Dermis microvascular lymphatic vessel endothelial cell (primary cell): ENCODE measurements around the gene DNA2. TPM values are rescaled to one million over a fixed set of nuclear protein-coding genes. Genes with fewer than 3 reads are reported as not detected.

Experiments
- DNase-seq, 2 donors: peaks; one replicate each; pipeline versions ENCODE4 v3.0.0 to v3.0.0-alpha.2; 2010; ENCODE audit warnings: low read depth in 2 of 2
- total RNA-seq: library from RNA; depleted of rRNA; stranded (reverse); fragments of >200 nt; gene quantifications from 2 replicates; pipeline ENCODE4 v1.2.1, GENCODE V29; 2014

DNA2 gene
- total RNA-seq, 1 donor from 2014 or later: 8.9 TPM

DNA sequence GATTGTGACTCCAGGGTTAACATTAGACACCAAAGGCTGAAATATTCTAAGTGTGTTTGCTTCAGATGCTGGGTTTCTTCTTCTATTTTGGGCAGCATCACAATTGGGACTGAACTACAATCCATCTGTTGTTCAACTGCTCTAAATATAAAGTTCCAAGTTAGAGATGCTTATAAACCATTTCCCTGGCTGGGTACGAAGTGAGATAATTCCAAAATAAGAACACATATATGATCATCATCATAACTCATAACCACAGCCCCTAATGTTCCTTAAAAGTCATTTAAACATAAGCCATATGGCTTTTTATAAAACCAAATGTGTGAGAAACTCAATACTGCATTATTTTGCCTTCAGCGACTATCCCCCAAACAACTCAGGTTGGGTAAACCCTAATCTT lies 28.8 kb downstream of the DNA2 start:
- no peak for DNase-seq

DNA sequence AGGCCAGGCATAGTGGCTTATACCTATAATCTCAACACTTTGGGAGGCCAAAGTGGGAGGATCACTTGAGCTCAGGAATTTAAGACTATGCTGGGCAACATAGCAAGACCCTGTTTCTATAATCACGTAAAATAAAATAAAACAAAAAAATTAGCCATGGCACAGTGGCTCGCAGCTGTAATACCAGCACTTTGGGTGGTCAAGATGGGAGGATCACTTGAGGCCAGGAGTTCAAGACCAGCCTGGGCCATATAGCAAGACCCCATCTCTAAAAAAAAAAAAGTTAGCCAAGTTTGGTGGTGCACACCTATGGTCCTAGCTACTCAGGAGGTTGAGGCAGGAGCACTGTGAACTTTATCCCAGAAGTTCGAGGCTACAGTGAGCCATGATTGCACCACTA lies 30.9 kb downstream of the DNA2 start:
- no peak for DNase-seq

DNA sequence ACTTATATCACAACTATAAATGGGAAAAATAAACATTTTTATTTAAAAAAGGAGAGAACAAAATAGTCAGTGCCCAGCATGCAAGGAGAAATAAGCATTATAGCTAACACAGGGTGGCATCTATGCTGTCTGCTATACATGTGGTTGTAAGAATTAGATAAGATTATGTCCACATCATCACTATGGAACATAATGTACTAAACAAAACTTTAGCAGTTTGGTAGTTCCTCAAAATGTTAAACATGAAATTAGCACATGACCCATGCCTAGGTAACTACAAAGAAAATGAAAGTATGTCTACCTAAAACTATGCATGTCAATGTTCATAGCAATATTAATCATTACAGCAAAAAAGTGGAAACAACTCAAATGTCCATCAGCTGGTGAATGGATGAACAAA lies 36.0 kb downstream of the DNA2 start:
- no peak for DNase-seq

DNA sequence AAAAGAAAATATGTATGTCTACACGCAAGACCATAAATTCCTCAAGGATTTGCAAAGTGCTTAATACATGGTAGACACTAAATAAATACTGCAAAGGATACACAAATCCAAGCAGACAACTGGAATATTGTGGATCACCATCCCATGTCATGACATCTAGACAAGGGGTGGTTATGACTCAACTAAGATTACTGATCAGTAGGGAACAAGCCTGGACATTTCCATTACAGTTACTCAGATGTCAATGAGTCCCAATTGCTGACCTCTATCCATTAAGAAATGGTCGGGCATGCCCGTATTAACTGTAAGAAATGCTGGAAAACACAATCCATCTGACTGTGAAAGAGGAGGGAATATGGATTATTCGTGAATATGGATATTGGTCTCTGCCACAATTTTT lies 37.1 kb downstream of the DNA2 start:
- no peak for DNase-seq

DNA sequence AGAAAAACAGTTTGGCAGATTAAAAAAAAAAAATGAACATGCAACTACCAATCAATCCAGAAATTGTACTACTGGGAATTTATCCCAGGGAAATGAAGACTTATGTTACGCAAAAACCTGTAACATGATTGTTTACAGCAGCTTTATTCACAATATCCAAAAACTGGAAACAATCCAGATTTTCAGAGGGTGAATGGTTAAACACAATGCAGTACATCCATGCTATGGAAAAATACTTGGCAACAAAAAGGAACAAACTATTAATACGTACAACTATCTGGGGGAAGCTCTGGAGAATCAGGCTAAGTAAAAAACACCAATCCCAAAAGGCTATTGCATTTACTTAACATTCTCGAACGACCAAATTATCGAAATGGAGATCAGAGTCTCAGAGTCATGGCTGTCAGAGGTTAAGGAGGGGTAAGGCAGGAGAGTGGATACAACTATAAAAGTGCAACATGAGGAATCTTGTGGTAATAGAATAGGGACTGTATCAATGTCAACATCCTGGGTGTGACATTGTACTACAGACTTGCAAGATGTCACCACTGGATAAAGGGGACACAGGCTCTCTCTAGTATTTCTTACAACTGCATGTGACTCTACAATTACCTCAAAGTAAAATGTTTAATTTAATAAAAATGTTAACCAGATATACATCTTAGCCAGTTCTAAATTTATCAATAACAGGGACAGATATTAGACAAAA lies 43.2 kb downstream of the DNA2 start:
- DNase-seq: peak; percentile 38 to 66

DNA sequence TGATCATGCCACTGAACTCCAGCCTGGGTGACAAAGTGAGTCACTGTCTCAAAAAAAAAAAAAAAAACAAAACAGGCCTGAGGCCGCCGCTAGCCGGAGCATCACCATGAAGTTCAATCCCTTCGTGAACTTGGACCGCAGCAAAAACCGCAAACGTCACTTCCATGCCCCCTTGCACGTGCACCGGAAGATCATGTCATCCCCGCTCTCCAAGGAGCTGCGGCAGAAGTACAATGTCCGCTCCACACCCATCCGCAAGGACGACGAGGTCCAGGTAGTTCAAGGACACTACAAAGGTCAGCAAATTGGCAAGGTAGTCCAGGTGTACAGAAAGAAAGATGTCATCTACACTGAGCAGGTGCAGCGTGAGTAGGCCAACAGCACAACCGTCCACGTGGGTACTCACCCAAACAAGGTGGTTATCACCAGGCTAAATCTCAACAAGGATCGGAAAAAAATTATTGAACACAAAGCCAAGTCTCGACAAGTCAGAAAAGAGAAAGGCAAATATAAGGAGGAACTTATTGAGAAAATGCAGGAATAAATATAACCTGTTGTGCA lies 47.2 kb downstream of the DNA2 start:
- no peak for DNase-seq

DNA sequence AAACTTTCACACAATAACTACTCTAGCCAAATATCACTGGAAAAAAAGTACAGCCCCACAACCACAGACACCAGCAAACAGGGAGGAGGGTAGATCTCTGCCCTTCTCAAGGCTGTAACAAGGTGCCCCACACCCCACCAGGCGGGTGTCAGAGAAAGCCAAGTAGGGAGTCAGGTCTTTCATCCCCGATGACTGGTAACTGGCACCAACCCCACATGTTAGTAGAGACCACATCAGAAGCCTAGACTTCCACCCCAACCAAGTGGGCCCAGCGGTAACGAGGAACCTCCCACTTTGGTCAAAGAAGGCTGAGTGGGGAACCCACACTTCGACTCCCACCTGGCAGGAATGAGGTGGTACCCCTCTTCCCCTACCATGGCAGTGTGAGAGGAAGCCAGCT lies 48.3 kb downstream of the DNA2 start:
- no peak for DNase-seq

DNA sequence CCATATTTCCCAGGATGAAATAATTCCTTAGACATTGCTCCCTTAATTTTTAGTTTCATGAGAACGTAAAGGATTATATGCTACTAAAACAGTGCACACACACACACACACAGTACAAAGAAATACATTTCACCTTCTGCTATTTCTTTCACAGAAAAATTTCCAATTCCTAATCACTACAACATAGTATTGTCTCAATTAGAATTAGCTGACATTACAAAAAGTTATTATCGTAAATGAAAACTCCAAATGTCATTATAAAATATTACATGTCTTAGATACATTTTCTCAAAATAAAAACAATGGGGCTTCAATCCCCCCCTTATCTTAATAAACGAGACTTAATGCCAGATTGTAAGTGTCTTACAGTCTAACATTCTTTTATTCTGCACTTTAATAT lies 52.4 kb downstream of the DNA2 start:
- no peak for DNase-seq

DNA sequence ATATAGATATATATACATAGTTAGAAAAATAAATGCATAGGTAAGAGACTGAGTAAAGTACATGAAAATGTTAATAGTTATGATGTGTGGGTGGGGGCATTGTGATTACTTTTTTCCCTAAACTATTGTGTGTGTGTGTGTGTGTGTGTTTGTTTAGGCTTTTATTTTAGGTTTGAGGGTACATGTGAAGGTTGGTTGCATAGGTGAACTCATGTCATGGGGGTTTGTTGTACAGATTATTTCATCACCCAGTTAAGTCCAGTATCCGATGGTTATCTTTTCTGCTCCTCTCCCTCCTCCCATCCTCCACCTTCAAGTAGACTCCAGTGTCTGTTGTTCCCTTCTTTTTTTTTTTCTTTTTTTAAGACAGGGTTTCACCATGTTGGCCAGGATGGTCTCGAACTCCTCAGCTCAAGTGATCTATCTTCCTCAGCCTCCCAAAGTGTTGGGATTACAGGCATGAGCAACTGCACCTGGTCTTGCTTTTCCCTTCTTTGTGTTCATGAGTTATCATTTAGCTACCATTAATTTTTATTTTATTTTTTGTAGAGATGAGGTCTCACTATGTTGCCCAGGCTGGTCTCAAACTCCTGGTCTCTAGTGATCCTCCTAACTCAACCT lies 62.8 kb downstream of the DNA2 start:
- DNase-seq: no peak

DNA sequence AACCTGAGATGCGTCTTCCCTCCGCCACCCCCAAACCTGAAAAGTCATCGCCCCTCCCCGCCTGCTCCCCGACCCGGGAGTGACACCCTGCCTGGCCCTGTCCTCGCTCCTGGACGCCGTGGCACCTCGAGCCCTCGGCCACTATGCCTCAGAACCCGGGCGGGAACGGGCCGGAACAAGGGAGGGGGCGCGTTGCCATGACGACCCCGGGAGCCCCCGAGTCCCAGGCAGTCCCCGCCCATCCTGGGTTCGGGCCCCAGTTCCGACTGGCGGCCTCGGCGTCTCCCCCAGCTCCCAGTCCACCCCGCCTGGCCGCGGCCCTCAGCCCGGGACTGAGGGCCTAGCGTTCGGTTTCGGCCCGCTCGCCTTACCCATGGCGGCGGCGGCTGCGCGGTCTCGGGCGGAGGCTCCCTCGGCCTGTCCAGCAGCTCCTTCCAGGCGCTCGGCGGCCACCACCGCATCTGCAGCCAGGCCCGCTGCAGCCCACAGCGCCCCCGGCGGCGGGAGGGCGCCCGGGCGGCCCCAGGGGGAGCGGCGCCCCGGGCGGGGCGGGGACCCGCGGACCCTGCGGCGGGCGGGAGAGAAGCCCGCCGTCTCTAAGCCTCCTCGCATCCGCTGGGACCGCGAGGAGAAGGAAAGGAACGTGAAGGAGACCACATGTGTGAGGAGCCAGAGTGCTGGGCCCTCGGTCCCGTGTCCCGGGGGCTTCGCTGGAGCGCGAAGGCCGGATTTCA lies 64.8 kb downstream of the DNA2 start, which contains the start of gene RUFY2:
RUFY2 (minus strand) TSS at position 463 of the 734 bp plus-strand sequence; CDS start at position 375, 88 bp downstream.
- peak in 1 of 2 donors; percentile 79 for DNase-seq

DNA sequence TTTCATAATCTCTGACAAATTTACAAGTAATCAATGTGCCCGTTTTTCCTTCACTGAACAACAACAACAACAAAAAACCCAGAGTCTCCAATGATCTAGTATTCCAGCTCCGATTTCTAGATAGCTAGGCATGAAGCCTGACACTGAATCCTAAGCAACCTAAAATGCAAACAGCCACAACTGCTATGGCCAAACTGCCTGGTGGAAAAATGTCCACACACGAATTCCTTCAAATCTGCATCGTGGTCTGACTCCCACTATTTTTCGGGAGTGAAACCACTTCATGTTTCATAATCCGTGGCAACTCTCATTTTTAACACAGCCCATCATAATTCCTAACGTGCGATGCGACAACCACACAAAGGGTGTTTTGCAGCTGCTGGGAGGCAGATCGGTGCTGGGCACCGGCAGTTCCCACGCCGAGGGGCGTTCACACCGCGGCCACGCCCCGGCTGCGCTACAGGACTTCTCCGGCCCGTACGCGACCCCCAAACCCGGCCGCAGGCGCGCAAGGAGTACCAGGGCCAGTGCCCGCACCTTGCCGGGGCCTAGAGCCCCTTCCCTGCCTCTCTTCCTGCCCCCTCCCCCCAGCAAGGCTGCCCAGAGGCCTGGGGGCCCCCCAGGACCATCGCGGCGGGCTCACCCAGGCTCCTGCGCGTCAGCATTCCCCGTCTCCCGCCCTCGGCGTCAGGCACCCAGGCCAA lies 65.5 kb downstream of the DNA2 start:
- DNase-seq: peak; percentile 44 to 78

DNA sequence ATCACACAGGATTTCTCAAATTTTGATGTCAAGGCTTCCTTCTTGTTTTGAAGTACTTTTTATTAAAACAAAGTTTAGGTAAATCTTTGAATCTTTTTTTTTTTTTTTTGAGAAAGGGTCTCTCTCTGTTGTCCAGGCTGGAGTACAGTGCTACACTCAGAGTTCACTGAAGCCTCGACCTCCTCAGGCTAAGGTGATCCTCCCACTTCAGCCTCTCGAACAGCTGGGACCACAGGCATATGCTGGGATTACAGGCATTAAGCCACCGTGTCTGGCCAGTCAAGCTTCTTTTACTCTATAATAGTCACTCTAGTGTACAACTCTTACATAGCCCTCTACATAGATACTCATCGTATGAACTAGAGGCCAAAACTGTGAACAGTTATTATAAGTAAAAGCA lies 68.1 kb downstream of the DNA2 start:
- no peak for DNase-seq

DNA sequence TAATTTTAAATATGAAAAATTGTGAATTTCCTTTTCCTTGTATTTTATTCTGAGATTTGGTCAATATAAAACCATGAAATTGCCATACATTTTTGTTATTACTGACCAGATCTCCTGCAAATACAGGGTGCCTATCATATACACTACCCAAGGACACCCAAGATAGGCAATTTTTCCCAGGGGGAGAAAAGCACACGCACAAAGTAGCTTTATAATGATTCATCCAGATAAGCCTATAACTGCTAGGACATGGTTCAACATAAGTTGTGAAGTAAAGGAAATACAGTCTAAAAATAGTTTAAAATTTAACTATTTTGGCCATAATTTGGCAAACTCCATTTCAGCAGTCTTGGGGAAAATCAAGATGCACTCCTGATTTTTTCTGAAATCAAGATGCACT lies 69.5 kb downstream of the DNA2 start:
- no peak for DNase-seq

DNA sequence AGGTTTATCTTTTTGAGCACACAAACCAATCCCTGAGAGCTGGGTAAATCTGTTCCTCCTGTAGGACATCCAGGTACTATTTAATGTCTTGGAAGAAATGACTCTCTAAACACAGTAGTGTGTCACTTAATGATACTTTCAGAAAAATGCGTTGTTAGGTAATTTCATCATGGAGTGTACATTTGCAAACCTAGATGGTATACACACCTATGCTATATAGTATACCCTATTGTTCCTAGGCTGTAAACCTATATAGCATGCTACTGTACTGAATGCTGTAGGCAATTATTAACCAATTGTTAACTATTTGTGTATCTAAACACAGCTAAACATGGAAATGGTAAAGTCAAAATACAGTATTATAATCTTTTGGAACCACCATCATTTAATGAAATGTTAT lies 74.8 kb downstream of the DNA2 start:
- no peak for DNase-seq

DNA sequence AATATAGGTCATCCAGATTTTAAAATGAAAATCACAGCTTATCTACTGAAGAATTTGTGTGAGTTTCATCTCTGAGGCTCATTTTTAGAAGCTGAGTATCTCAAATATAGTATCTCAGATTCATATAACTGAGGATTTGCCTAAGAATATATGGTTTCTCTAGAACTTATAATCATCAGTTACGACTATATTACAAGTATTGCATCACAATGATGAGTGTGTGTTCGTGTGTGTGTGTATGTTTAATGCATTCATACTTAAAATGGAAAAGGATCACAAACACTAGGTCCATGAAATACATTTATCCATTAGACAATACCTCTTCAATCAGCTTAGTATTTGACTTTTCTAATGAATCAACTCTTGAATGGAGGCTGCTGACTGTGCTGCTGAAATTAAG lies 86.0 kb downstream of the DNA2 start:
- DNase-seq: no peak

DNA sequence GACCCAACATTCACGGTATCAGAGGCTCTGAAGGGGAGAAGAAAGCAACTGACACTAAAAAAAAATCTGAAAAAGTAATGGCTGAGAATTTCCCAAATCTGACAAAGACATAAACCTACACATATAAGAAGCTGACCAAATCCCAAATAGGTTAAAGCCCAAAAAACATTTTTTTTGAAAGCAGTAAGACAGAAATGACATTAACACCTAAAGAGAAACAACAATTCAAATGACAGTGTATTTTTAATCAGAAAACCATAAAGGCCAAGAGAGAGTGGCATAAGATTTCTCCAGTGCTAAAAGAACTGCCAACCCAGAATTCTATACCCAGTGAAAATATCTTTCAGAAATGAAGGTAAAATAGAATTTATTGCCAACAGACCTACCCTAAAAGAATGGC lies 100.2 kb downstream of the DNA2 start:
- no peak for DNase-seq

DNA sequence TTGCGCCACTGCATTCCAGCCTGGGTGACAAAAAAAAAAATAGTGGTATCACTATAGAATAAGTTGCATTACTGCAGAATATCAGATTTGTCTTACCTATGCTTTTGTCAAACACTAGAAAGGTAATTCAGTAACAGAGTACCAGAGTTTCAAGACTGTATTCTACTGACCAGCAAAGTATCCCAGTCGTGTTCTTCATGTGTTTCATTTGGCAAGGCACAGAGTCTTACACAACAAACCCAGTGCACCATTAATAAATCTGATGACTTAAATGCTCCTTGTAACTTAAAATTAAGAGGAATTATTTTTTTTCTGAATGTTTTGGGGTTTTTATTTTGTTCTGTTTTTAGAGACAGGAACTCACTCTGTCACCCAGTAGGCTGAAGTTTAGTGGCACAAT lies 104.7 kb downstream of the DNA2 start:
- no peak for DNase-seq

DNA sequence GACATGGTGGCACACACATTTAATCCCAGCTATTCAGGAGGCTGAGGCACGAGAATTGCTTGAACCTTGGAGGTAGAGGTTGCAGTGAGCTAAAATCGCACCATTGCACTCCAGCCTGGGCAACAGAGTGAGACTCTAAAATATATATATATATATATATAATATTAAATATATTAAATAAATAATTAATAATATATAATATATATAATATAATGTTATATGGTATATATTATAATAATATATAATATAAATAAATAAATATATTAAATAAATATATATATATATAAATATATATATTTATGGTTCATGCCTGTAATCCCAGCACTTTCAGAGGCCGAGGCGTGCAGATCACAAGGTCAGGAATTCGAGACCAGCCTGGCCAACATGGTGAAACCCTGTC lies 105.2 kb downstream of the DNA2 start:
- DNase-seq: no peak

DNA sequence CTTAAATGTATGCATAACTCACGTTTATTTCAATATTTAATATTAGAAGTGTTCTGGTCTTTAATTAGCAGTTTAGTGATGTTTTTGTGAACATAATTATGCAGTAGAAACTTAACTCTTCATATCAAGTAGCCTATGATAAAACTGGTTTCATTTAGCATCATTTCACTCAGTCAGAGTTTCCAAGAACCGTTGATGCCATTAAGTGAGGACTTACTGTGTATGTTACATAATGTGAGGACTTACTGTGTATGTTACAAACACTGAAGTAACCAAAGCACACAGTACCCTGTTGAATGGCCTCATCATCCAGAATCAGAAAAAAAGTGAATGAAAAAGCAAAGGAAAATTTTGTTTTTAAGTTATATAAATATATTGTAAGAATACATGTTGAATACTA lies 106.2 kb downstream of the DNA2 start:
- DNase-seq: no peak

DNA sequence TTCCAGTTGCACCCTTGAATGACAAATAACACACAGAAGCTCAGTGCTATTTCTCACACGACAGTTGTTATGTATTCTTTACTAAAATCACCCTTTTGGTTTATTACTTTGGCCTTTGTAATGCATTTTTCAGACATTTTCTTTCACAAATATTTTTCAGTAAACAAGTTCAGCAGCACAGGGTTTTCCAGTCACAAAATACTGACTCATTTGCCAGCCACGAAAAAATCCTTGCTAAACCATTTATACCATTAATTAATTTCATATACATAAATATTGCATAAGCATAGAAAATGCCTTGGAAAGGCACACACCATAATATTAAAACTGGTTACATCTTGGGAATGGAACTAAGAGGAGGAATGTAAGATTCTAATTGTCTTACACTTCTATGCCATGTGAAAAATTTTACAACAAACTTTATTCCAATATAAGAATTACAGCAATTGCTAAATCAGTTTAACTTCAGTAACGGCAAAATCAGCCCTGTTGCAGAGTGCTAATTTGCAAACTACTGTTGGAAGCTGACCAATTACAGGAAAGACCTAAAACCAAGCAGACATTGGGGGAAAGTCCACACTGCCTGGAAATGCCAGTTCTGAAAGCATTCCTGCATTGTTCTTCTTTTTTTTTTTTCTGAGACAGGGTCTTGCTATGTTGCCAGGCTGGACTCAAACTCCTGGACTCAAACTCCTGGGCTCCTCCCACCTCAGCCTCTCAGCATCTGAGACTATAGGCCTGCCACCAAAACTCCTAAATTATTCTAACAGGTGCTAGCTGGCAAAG lies 107.5 kb downstream of the DNA2 start:
- DNase-seq: no peak
